ENCODE results near the gene WDR41.

Gene WDR41

DNA sequence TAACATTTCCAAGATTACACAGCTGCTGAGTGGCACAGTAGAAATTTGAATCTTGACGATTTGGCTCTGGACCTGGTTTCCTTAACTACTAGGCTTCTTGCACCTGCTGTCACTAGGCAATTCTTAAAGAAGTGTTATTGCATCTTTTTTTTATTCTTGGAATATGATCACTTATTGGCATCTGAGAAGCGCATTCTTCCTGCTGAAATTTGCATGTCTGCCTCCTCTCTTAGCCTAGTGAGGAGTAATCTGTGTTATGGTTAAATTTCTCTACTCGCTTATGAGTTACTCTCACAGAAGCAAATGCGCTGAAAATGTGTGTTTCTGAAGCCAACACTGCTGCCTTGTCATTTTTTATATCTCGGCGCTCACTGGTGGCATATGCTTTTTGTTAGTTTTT lies 89.3 kb downstream of the WDR41 start:
- TF ChIP-seq POLR2AphosphoS5 (IDR thresholded peaks at IDR 0.05; ENCODE audit: low read depth, low read length) = no peak
- no peak for TF ChIP-seq SIN3A (IDR thresholded peaks at IDR 0.05; ENCODE audit: borderline replicate concordance, insufficient read depth, low read length)
- TF ChIP-seq TAF1 (IDR thresholded peaks at IDR 0.05; ENCODE audit: borderline replicate concordance, insufficient read depth, low read length) = no peak
- TF ChIP-seq FOXP2 (optimal IDR thresholded peaks at IDR 0.05; ENCODE audit: borderline replicate concordance, extremely low read depth, extremely low read length, insufficient read depth) = no peak
- TF ChIP-seq, protein P1, sequence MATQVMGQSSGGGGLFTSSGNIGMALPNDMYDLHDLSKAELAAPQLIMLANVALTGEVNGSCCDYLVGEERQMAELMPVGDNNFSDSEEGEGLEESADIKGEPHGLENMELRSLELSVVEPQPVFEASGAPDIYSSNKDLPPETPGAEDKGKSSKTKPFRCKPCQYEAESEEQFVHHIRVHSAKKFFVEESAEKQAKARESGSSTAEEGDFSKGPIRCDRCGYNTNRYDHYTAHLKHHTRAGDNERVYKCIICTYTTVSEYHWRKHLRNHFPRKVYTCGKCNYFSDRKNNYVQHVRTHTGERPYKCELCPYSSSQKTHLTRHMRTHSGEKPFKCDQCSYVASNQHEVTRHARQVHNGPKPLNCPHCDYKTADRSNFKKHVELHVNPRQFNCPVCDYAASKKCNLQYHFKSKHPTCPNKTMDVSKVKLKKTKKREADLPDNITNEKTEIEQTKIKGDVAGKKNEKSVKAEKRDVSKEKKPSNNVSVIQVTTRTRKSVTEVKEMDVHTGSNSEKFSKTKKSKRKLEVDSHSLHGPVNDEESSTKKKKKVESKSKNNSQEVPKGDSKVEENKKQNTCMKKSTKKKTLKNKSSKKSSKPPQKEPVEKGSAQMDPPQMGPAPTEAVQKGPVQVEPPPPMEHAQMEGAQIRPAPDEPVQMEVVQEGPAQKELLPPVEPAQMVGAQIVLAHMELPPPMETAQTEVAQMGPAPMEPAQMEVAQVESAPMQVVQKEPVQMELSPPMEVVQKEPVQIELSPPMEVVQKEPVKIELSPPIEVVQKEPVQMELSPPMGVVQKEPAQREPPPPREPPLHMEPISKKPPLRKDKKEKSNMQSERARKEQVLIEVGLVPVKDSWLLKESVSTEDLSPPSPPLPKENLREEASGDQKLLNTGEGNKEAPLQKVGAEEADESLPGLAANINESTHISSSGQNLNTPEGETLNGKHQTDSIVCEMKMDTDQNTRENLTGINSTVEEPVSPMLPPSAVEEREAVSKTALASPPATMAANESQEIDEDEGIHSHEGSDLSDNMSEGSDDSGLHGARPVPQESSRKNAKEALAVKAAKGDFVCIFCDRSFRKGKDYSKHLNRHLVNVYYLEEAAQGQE (IDR thresholded peaks at IDR 0.05; ENCODE audit: insufficient read depth in 1 of 2, low read depth in 2 of 2, low read length in 2 of 2) = no peak

DNA sequence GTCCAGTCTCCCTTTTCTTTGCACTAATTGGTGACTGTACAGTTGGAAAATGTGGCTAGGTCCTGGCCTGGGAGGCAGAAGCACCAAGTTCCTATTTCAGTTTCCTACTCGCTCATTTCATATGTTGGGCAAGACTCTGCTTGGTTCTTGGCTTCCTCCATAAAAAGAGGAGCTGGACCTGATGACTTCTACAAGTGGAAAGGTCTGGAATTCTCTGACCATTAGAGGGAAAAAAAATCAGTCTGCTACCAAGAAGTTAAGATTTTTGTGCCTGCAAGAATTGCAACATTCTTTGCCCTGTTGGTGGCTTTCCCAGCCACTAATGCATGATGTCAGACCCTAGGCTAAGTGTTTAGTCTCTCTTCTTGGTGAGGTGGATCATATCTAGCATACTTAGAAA lies 91.5 kb downstream of the WDR41 start:
- TF ChIP-seq FOXP2 (optimal IDR thresholded peaks at IDR 0.05; ENCODE audit: borderline replicate concordance, extremely low read depth, extremely low read length, insufficient read depth) (no peak), SIN3A (IDR thresholded peaks at IDR 0.05; ENCODE audit: borderline replicate concordance, insufficient read depth, low read length) (no peak), POLR2AphosphoS5 (IDR thresholded peaks at IDR 0.05; ENCODE audit: low read depth, low read length) (no peak), TAF1 (IDR thresholded peaks at IDR 0.05; ENCODE audit: borderline replicate concordance, insufficient read depth, low read length) (no peak)
- TF ChIP-seq, protein P1 (IDR thresholded peaks at IDR 0.05; ENCODE audit: insufficient read depth in 1 of 2, low read depth in 2 of 2, low read length in 2 of 2) = no peak

DNA sequence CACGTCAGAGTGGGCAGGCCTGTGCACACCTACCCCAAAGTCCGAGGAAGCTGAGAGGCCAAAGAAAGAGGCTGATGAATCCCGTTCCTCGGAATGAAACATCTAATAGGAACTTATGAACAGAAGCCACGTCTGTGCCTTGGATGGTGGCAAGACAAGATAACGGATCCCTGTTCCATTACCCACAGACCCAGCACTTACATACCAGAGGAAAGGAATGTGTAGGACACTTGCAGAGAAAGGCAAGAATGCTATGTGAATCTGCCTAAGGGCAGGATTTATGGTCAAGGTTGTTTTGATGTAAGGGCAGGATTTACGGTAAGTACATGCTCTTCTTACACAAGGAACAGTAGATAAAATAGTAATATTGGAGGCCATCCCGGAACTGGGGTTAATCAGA lies 93.2 kb downstream of the WDR41 start:
- TF ChIP-seq TAF1 (IDR thresholded peaks at IDR 0.05; ENCODE audit: borderline replicate concordance, insufficient read depth, low read length) (no peak), FOXP2 (optimal IDR thresholded peaks at IDR 0.05; ENCODE audit: borderline replicate concordance, extremely low read depth, extremely low read length, insufficient read depth) (no peak), POLR2AphosphoS5 (IDR thresholded peaks at IDR 0.05; ENCODE audit: low read depth, low read length) (no peak), SIN3A (IDR thresholded peaks at IDR 0.05; ENCODE audit: borderline replicate concordance, insufficient read depth, low read length) (no peak)
- TF ChIP-seq, protein P1 (IDR thresholded peaks at IDR 0.05; ENCODE audit: insufficient read depth in 1 of 2, low read depth in 2 of 2, low read length in 2 of 2) = no peak

DNA sequence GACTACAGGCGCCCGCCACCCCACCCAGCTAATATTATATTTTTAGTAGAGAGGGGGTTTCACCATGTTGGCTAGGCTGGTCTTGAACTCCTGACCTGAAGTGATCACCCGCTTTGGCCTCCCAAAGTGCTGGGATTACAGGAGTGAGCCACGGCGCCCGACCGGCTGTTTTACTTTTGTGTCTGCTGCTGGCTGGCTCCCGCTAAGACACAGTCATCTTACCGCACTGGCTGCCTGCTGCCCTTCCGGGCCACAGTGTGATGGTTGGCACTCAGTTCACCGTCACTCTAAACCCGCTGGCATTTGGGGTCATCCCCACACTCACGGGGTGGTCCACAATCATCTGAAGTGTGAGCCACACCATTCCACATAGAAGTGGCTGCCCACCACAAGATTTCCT lies 93.7 kb downstream of the WDR41 start:
- TF ChIP-seq FOXP2 (optimal IDR thresholded peaks at IDR 0.05; ENCODE audit: borderline replicate concordance, extremely low read depth, extremely low read length, insufficient read depth) (no peak), POLR2AphosphoS5 (IDR thresholded peaks at IDR 0.05; ENCODE audit: low read depth, low read length) (no peak), SIN3A (IDR thresholded peaks at IDR 0.05; ENCODE audit: borderline replicate concordance, insufficient read depth, low read length) (no peak), TAF1 (IDR thresholded peaks at IDR 0.05; ENCODE audit: borderline replicate concordance, insufficient read depth, low read length) (no peak)
- TF ChIP-seq, protein P1 (IDR thresholded peaks at IDR 0.05; ENCODE audit: insufficient read depth in 1 of 2, low read depth in 2 of 2, low read length in 2 of 2) = no peak

Data from PFSK-1 (cell line).